ENCODE results near the gene DCAF11. TPM values are rescaled to one million over a fixed set of nuclear protein-coding genes. Genes with fewer than 3 reads are reported as not detected.
A peak's percentile ranks its signal among the peaks of the same experiment; 100 is the strongest.

Gene DCAF11
- polyA plus RNA-seq, 1 experiment: 29.7 TPM

DNA sequence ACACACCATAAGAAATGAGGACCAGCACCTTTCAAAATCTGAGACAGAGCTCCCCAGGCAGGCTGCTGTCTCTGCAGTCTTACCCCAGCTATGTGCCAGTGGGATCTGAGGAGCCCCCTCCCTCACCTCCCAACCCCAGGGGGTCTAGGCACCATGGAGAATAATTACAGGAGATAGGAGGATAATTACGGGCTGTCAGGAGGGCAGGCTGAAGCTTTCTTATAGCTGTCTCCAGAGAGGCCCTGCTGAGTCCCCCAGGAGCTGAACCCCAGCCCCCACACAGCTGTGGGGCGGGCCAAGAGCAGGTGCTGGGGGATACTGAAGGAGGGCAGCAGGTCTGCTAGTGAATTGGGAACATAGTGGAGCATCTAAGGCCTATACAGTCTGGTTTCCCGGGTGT, 36.4 kb upstream of the DCAF11 start:
- H3K27me3 ChIP-seq (ENCODE audit: control insufficient read depth, insufficient read depth, low read length): peaks cover 60% of the 10 kb centered on the region
- DNase-seq (ENCODE audit: low read depth, low spot score): no peak
- ChIA-PET CTCF (interaction anchor here (1.2 kb wide), 1 partner anchor 12 kb away, joined by 4 read pairs; no protein-coding TSS in a partner anchor), POLR2A (interaction anchor here (0.6 kb wide), 1 partner anchor 58 kb away, joined by 3 read pairs; the partner anchor contains the start of gene PSME1)
- H3K27ac ChIP-seq (ENCODE audit: low read depth, low read length): no peak overlapping the region
- TF ChIP-seq, protein P1, sequence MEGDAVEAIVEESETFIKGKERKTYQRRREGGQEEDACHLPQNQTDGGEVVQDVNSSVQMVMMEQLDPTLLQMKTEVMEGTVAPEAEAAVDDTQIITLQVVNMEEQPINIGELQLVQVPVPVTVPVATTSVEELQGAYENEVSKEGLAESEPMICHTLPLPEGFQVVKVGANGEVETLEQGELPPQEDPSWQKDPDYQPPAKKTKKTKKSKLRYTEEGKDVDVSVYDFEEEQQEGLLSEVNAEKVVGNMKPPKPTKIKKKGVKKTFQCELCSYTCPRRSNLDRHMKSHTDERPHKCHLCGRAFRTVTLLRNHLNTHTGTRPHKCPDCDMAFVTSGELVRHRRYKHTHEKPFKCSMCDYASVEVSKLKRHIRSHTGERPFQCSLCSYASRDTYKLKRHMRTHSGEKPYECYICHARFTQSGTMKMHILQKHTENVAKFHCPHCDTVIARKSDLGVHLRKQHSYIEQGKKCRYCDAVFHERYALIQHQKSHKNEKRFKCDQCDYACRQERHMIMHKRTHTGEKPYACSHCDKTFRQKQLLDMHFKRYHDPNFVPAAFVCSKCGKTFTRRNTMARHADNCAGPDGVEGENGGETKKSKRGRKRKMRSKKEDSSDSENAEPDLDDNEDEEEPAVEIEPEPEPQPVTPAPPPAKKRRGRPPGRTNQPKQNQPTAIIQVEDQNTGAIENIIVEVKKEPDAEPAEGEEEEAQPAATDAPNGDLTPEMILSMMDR (IDR thresholded peaks at IDR 0.05; ENCODE audit: low read depth, low read length): no peak
- H3K4me3 ChIP-seq (ENCODE audit: low read depth, low read length): no peak overlapping the region
- H3K9me3 ChIP-seq (ENCODE audit: control insufficient read depth, insufficient read depth, low read length): no peaks in the 10 kb centered on the region; the same call in 1 of the 2 replicates

DNA sequence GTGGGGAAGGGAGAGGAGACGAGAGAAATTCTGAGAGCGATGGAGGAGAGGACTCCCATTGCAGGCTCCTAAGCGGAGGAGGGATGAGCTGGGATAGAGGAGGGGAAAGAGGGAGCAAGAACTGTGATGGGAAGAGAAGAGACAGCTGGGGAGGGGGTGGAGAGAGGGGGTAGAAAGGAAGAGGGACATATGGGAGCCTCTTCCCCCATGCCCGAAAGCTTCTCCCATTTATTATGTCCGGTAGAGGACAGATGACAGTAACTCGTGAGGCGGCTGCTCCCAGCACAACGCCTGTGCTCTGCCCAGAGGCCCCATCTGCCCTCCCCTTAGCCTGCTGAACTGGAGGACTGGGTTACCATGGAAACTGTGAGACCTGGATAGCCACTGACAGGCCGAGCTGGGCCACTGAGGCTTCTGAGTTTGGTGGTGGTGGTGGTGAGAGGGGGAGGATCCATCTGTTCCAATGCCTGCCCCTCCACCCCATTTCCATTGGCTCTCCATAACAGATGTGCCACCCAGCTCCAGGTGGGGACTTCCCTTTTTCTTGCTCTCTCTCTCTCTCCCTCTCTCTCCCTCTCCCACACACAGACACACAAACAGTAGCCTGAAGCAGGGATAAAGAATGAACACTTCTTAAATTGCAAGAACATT, 35.0 kb upstream of the DCAF11 start:
- DNase-seq (ENCODE audit: low read depth, low spot score): no peak
- POLR2A ChIA-PET: interaction anchor here (0.6 kb wide), 1 partner anchor 14 kb away, joined by 4 read pairs; no protein-coding TSS in a partner anchor
- Histone ChIP-seq H3K9me3 (ENCODE audit: control insufficient read depth, insufficient read depth, low read length) (no peaks in the 10 kb centered on the region; the same call in 1 of the 2 replicates), H3K4me3 (ENCODE audit: low read depth, low read length) (no peak overlapping the region), H3K27me3 (ENCODE audit: control insufficient read depth, insufficient read depth, low read length) (peaks cover 63% of the 10 kb centered on the region), H3K27ac (ENCODE audit: low read depth, low read length) (no peak overlapping the region)
- CTCF ChIA-PET: interaction anchor here (1.0 to 4.3 kb wide), 7 partner anchors 12 to 82 kb away, joined by 3 to 29 read pairs (median 5); partner anchors contain the start of genes IRF9 and PCK2
- TF ChIP-seq, protein P1 (IDR thresholded peaks at IDR 0.05; ENCODE audit: low read depth, low read length): no peak

DNA sequence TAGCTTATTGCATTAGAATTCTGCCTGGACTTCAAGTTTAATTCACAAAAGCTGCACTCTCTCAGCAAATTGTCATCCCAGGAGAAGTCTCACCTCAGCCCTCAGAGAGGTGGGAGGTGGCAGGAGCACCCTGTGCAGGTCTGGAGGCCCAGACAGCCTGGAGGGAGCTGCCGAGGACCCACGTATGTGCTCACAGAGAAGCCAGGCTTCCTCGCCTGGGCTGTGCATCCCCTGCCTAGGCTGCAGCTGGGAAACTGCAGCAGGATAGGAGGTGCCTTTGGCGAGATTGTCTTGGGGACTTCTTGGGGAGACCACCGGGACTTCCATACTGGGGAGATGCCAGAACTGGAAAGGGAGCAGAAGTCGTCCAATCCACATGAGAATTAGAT, 34.4 kb upstream of the DCAF11 start:
- Histone ChIP-seq H3K27me3 (ENCODE audit: control insufficient read depth, insufficient read depth, low read length) (peaks cover 66% of the 10 kb centered on the region), H3K4me3 (ENCODE audit: low read depth, low read length) (no peak overlapping the region), H3K27ac (ENCODE audit: low read depth, low read length) (no peak overlapping the region), H3K9me3 (ENCODE audit: control insufficient read depth, insufficient read depth, low read length) (no peaks in the 10 kb centered on the region; the same call in 1 of the 2 replicates)
- no peak for DNase-seq (ENCODE audit: low read depth, low spot score)
- CTCF ChIA-PET: interaction anchor here (1.0 to 4.3 kb wide), 6 partner anchors 11 to 81 kb away, joined by 3 to 29 read pairs (median 11); partner anchors contain the start of genes IRF9 and PCK2
- TF ChIP-seq, protein P1 (IDR thresholded peaks at IDR 0.05; ENCODE audit: low read depth, low read length): no peak
- POLR2A ChIA-PET: interaction anchor here (0.6 to 2.1 kb wide), 2 partner anchors 13 to 22 kb away, joined by 4 to 6 read pairs; no protein-coding TSS in a partner anchor

DNA sequence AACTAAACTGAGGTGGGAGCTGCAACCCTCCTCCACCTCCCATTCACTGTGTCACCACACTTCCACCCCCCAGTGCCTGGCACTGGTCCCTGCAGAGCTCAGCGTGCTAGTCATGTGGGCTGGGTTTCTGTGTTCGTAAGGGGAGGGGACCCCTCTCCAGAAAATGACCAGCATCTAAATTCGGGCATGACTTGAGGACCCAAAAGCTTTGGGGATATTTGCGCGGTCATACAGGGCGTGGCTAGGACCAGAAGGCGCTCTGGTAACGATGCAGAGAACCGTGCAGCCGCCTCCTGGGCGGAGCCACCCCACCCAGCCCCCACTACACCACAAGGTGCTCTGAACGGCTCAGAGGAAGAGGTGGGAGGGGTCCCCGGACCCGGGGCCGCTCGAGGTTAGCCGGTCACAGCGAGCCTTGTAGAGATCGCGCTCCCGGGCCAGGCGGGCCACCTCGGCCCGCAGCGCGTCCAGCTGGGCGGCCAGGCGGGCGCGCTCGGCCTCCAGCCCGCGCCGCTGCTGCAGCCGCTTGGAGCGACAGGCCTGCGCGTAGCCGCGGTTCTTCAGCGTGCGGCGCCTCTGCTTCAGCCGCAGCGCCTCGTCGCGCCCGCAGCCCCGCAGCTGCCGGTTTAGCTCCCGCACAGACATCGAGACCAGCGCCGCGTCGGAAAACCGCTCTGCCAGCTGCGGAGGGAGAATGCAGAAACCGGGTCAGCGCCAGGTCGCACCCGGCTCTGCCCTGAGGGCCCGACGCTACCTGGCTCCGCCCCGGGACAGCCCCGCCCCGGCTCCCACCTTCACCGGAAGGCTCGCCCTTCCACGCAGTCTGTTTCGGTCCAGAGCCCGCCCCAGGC, 33.5 kb upstream of the DCAF11 start:
- TF ChIP-seq, protein P1 (IDR thresholded peaks at IDR 0.05; ENCODE audit: low read depth, low read length): no peak
- Histone ChIP-seq H3K27ac (ENCODE audit: low read depth, low read length) (no peak overlapping the region), H3K4me3 (ENCODE audit: low read depth, low read length) (peak overlapping the region; percentile 58), H3K9me3 (ENCODE audit: control insufficient read depth, insufficient read depth, low read length) (no peaks in the 10 kb centered on the region; the same call in 1 of the 2 replicates), H3K27me3 (ENCODE audit: control insufficient read depth, insufficient read depth, low read length) (peaks cover 68% of the 10 kb centered on the region)
- no peak for DNase-seq (ENCODE audit: low read depth, low spot score)
- ChIA-PET CTCF (interaction anchor here (1.4 to 4.3 kb wide), 6 partner anchors 9 to 80 kb away, joined by 4 to 29 read pairs (median 16); partner anchors contain the start of genes IRF9 and PCK2), POLR2A (interaction anchor here (0.6 to 2.1 kb wide), 2 partner anchors 23 to 29 kb away, joined by 3 to 6 read pairs; no protein-coding TSS in a partner anchor)
